ENCODE measurements around the gene ADAM15. TPM values are rescaled to one million over a fixed set of nuclear protein-coding genes. Genes with fewer than 3 reads are reported as not detected.

The ADAM15 gene
- total and polyA plus RNA-seq, 2 donors (not counting 3 experiments of a cell fraction or from before 2014, with no cell fraction given) = 295 to 299 TPM

- H3K79me2 ChIP-seq (ENCODE audit: control insufficient read depth, insufficient read depth, low read length) = no peaks in the 10 kb centered on the region
- no peaks in the 10 kb centered on the region for H3K9me3 ChIP-seq (replicated peaks; ENCODE audit: control insufficient read depth, insufficient read depth, low read length)
- intact Hi-C loops (cut with micrococcal nuclease) (no loop called here), dilution Hi-C loops (cut with MboI; ENCODE audit: extremely low pct_ligation_motif_present, low sequenced_read_pairs) (no loop called here)
- no peak overlapping the region for H3K9ac ChIP-seq (replicated peaks; ENCODE audit: extremely low read depth, insufficient read depth, low read length)
- no peaks in the 10 kb centered on the region for H4K20me1 ChIP-seq (replicated peaks; ENCODE audit: control insufficient read depth, extremely low read depth, insufficient read depth, low read length)
- H3K4me1 ChIP-seq (ENCODE audit: control insufficient read depth, extremely low read depth, insufficient read depth, low read length) = peaks cover 3% of the 10 kb centered on the region
- no peak overlapping the region for H3K4me3 ChIP-seq (replicated peaks in 1 of 3; ENCODE audit: insufficient read depth in 1 of 3, low read depth in 1 of 3, low read length in 3 of 3)
- H3K9me1 ChIP-seq (replicated peaks; ENCODE audit: control insufficient read depth, extremely low read depth, insufficient read depth, low read length) = no peaks in the 10 kb centered on the region
- FAIRE-seq (no peak), DNase-seq (ENCODE audit: low read depth, low spot score) (no peak)
- H3K27me3 ChIP-seq (ENCODE audit: control insufficient read depth in 2 of 2, insufficient read depth in 2 of 2, low read length in 2 of 2) = peaks cover 6 to 9% of the 10 kb centered on the region in 2 experiments
- H2AFZ ChIP-seq (ENCODE audit: low read depth, low read length) = no peak overlapping the region
- no TSS peak for BruUV-seq (replicated peaks)
- no peaks in the 10 kb centered on the region for H3K36me3 ChIP-seq (ENCODE audit: control insufficient read depth in 2 of 2, extremely low read depth in 1 of 2, insufficient read depth in 2 of 2, low read length in 2 of 2)
- no peak for TF ChIP-seq EZH2 (IDR thresholded peaks at IDR 0.05; ENCODE audit: borderline replicate concordance, low read depth, low read length, severe bottlenecking)
- no peak for TF ChIP-seq MYC (IDR thresholded peaks at IDR 0.05; ENCODE audit: low read depth, low read length)
- no peak for TF ChIP-seq POLR2A (IDR thresholded peaks at IDR 0.05; ENCODE audit: low read depth, low read length)
- TF ChIP-seq, protein P1, sequence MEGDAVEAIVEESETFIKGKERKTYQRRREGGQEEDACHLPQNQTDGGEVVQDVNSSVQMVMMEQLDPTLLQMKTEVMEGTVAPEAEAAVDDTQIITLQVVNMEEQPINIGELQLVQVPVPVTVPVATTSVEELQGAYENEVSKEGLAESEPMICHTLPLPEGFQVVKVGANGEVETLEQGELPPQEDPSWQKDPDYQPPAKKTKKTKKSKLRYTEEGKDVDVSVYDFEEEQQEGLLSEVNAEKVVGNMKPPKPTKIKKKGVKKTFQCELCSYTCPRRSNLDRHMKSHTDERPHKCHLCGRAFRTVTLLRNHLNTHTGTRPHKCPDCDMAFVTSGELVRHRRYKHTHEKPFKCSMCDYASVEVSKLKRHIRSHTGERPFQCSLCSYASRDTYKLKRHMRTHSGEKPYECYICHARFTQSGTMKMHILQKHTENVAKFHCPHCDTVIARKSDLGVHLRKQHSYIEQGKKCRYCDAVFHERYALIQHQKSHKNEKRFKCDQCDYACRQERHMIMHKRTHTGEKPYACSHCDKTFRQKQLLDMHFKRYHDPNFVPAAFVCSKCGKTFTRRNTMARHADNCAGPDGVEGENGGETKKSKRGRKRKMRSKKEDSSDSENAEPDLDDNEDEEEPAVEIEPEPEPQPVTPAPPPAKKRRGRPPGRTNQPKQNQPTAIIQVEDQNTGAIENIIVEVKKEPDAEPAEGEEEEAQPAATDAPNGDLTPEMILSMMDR (IDR thresholded peaks at IDR 0.05; ENCODE audit: extremely low read depth in 1 of 2, insufficient read depth in 1 of 2, low read depth in 1 of 2, low read length in 2 of 2) = no peak
- no peak for TF ChIP-seq FOS (IDR thresholded peaks at IDR 0.05; ENCODE audit: borderline replicate concordance, insufficient read depth, low read length)
- TF ChIP-seq JUN (IDR thresholded peaks at IDR 0.05; ENCODE audit: borderline replicate concordance, insufficient read depth, insufficient read length, low read depth) = no peak
- no peak for TF ChIP-seq POLR2AphosphoS5 (IDR thresholded peaks at IDR 0.05; ENCODE audit: insufficient read depth, low read depth, low read length)
- no peak for TF ChIP-seq GATA2 (IDR thresholded peaks at IDR 0.05; ENCODE audit: insufficient read depth, insufficient read length, low read depth, low read length)
- ChIA-PET POLR2A (no interaction called here), CTCF (interaction anchor here (1.0 to 5.9 kb wide), 7 partner anchors 10 to 65 kb away, joined by 3 to 37 read pairs (median 5); partner anchors contain the start of gene KRTCAP2)
- H3K27ac ChIP-seq (ENCODE audit: insufficient read depth, low read depth, low read length) = no peak overlapping the region
- H3K4me2 ChIP-seq (ENCODE audit: insufficient read depth, low read length) = no peak overlapping the region
Observed at GRCh38 chr1:155107309-155108264, 56.5 kb downstream of the ADAM15 start.

All from endothelial cell of umbilical vein (primary cell).